Fibroblast of pulmonary artery (primary cell): ENCODE data around the gene EFEMP2.

ENCODE experiments used
- DNase-seq: peaks from one replicate; pipeline ENCODE4 v3.0.0-alpha.2; 2010; ENCODE audit warnings: low read depth
- H3K4me3 ChIP-seq: replicated peaks from 2 replicates; pipeline ENCODE4 v1.5.1; 2011; ENCODE audit warnings: low read depth, mild to moderate bottlenecking, control low read depth, low read length, moderate library complexity
- CTCF ChIP-seq: IDR thresholded peaks from 2 replicates; pipeline ENCODE4 v1.5.1; 2011; ENCODE audit warnings: mild to moderate bottlenecking, control low read depth, low read length, inconsistent platforms; ENCODE audit errors: missing control alignments

The EFEMP2 gene

GRCh38 chr11:65862941-65863888, 9.4 kb downstream of the EFEMP2 start:
- TF ChIP-seq CTCF: no peak
- H3K4me3 ChIP-seq: no peak overlapping the region

GRCh38 chr11:65862191-65862735, 10.3 kb downstream of the EFEMP2 start:
- H3K4me3 ChIP-seq: peak overlapping the region; percentile 96
- no peak for DNase-seq
- TF ChIP-seq CTCF: no peak

More at GRCh38 chr11:65862941-65863888, 9.4 kb downstream of the EFEMP2 start:
- DNase-seq: no peak

- no peak for DNase-seq
- H3K4me3 ChIP-seq: peak overlapping the region; percentile 96
- no peak for TF ChIP-seq CTCF
These were observed 10.9 kb downstream of the EFEMP2 start for GRCh38 chr11:65861533-65862183.

- TF ChIP-seq CTCF: no peak
- DNase-seq: no peak
- H3K4me3 ChIP-seq: peak overlapping the region; percentile 96
These were observed 11.5 kb downstream of the EFEMP2 start for GRCh38 chr11:65861165-65861505.

GRCh38 chr11:65860278-65861164, 12.1 kb downstream of the EFEMP2 start, which contains the start of gene MUS81:
Gene MUS81, plus strand, starts transcription at chr11:65860433. Its CDS starts 321 bp downstream, at chr11:65860754.
- peak; percentile 99 for DNase-seq
- peak; percentile 70 for TF ChIP-seq CTCF
- H3K4me3 ChIP-seq: peak within 1 kb of the TSS; percentile 96

GRCh38 chr11:65859812-65860277, 12.8 kb downstream of the EFEMP2 start:
- H3K4me3 ChIP-seq: peak overlapping the region; percentile 96
- no peak for DNase-seq
- no peak for TF ChIP-seq CTCF
